Measurements from ENCODE around the gene HTRA3. TPM values are rescaled to one million over a fixed set of nuclear protein-coding genes. Genes with fewer than 3 reads are reported as not detected.

HTRA3 gene
- total and polyA plus RNA-seq, 2 of the 8 experiments (the other 6 are each of a cell fraction or from before 2014, with no cell fraction given): 3.2 to 5.8 TPM

- Histone ChIP-seq H3K36me3 (ENCODE audit: control insufficient read depth in 2 of 4, insufficient read depth in 4 of 4, low read length in 3 of 4) (no peaks in the 10 kb centered on the region; a peak in 1 of 8 replicates), H2BK5ac (ENCODE audit: low read depth, low read length) (no peak overlapping the region), H3K4me3 (ENCODE audit: extremely low read depth in 1 of 4, insufficient read depth in 2 of 4, low read depth in 3 of 4, low read length in 4 of 4) (no peak overlapping the region), H2BK12ac (ENCODE audit: low read depth, low read length) (0 out of 2 replicates have a peak overlapping the region, but pooled peaks have one; percentile 9), H4K8ac (ENCODE audit: extremely low read depth, insufficient read depth, low read length) (0 out of 2 replicates have a peak overlapping the region, but pooled peaks have one; percentile 31), H2BK20ac (ENCODE audit: low read length) (no peak overlapping the region), H2AFZ (ENCODE audit: low read length) (peak overlapping the region; percentile 54; the same call in 1 of the 2 replicates), H3K23me2 (ENCODE audit: low read depth, low read length) (no peaks in the 10 kb centered on the region), H3K79me1 (ENCODE audit: low read depth, low read length) (peaks cover 3% of the 10 kb centered on the region; the same call in 1 of the 2 replicates), H3K14ac (ENCODE audit: insufficient read length) (no peak overlapping the region), H3K27me3 (replicated peaks in 1 of 4; ENCODE audit: control insufficient read depth in 3 of 4, extremely low read depth in 1 of 4, insufficient read depth in 3 of 4, low read length in 3 of 4) (no peaks in the 10 kb centered on the region), H3K79me2 (ENCODE audit: control insufficient read depth in 1 of 2, insufficient read depth in 2 of 2, low read length in 2 of 2) (no peaks in the 10 kb centered on the region), H2AK5ac (ENCODE audit: low read depth, low read length) (no peak overlapping the region), H4K5ac (ENCODE audit: insufficient read length, low read depth, low read length) (no peak overlapping the region), H4K20me1 (replicated peaks in 1 of 2; ENCODE audit: control insufficient read depth in 1 of 2, insufficient read depth in 2 of 2, low read length in 2 of 2) (peaks cover 0 to 5% of the 10 kb centered on the region in 2 experiments), H3K23ac (ENCODE audit: insufficient read length) (no peak overlapping the region), H3K9ac (replicated peaks in 1 of 4; ENCODE audit: extremely low read depth in 1 of 4, low read depth in 3 of 4, low read length in 3 of 4) (no peak overlapping the region), H2BK120ac (replicated peaks; ENCODE audit: low read depth, low read length) (no peak overlapping the region), H3K56ac (replicated peaks; ENCODE audit: insufficient read length, low read depth, low read length) (no peak overlapping the region), H3K27ac (ENCODE audit: low read depth, low read length) (no peak overlapping the region), H4K91ac (replicated peaks; ENCODE audit: insufficient read length, low read length) (no peak overlapping the region), H3K4me2 (ENCODE audit: insufficient read depth in 1 of 2, low read depth in 2 of 2, low read length in 2 of 2) (no peak overlapping the region), H3K18ac (ENCODE audit: extremely low read depth, low read length) (no peak overlapping the region), H3K9me3 (ENCODE audit: insufficient read depth in 2 of 2, low read depth in 1 of 2, low read length in 1 of 2) (no peaks in the 10 kb centered on the region), H3K4ac (replicated peaks; ENCODE audit: insufficient read length, low read depth, low read length) (peak overlapping the region; percentile 29), H3K4me1 (replicated peaks in 1 of 4; ENCODE audit: control insufficient read depth in 3 of 4, insufficient read depth in 4 of 4, low read length in 3 of 4) (peaks cover 0 to 8% (median 3%) of the 10 kb centered on the region in 4 experiments; a peak in 6 of 7 replicates), H2BK15ac (ENCODE audit: low read length) (0 out of 2 replicates have a peak overlapping the region, but pooled peaks have one; percentile 61)
- ChIA-PET CTCF (ENCODE audit: partially characterized antibody) (interaction anchor here (0.6 to 4.4 kb wide), 32 partner anchors 13 to 231 kb away, joined by 3 to 33 read pairs (median 4); no protein-coding TSS in a partner anchor), POLR2A (ENCODE audit: partially characterized antibody) (no interaction called here)
- DNase-seq (ENCODE audit: low read depth in 1 of 2, low spot score in 2 of 2) (no peak), FAIRE-seq (no peak)
- WGBS, 2 experiments (ENCODE audit: extremely low coverage in 1 of 2, insufficient coverage in 1 of 2, insufficient read length in 1 of 2, insufficient replicate concordance in 2 of 2, low coverage in 1 of 2, low lambda C conversion rate in 2 of 2, missing lambda C conversion rate in 1 of 2): 88% methylated on average over 9 of the region's 10 CpGs; no CpG with 5 or more reads in 1 of the 2 experiments
- no peak for TF ChIP-seq HDAC2 (IDR thresholded peaks at IDR 0.05; ENCODE audit: borderline replicate concordance in 1 of 2, low read depth in 2 of 2, low read length in 2 of 2)
- no peak for TF ChIP-seq ATF2 (IDR thresholded peaks at IDR 0.05; ENCODE audit: low read length)
- no peak for TF ChIP-seq RNF2 (IDR thresholded peaks at IDR 0.05; ENCODE audit: borderline replicate concordance, low read depth, low read length, missing control alignments, poor library complexity, severe bottlenecking)
- TF ChIP-seq SP2 (IDR thresholded peaks at IDR 0.05; ENCODE audit: low read length): no peak
- no peak for TF ChIP-seq SRF (IDR thresholded peaks at IDR 0.05; ENCODE audit: low read depth, low read length)
- no peak for TF ChIP-seq CBX5 (IDR thresholded peaks at IDR 0.05; ENCODE audit: low read depth, low read length)
- no peak for TF ChIP-seq JUN (IDR thresholded peaks at IDR 0.05; ENCODE audit: low read depth, low read length)
- no peak for TF ChIP-seq JUND (IDR thresholded peaks at IDR 0.05; ENCODE audit: low read length)
- TF ChIP-seq CREB1 (IDR thresholded peaks at IDR 0.05): no peak
- no peak for TF ChIP-seq TAF7 (optimal IDR thresholded peaks at IDR 0.05; ENCODE audit: borderline replicate concordance, low read depth, low read length)
Observed at GRCh38 chr4:8242782-8243560, 26.6 kb upstream of the HTRA3 start.

Measured in H1 (cell line).